SU-DHL-6 (cell line): ENCODE results near the gene IDI2.

Source experiments
- EZH2phosphoT487 ChIP-seq: fragments of 200-600 bp; sonication (generic), shearing (Covaris generic); conservative IDR thresholded peaks from 2 replicates; pipeline ENCODE4 v1.6.1; 2018; ENCODE audit warnings: mild to moderate bottlenecking, antibody characterized with exemption, low read length, moderate library complexity, mixed read lengths
- TF ChIP-seq, protein P1 (sequence below): fragments of 200-600 bp; sonication (generic); IDR thresholded peaks from one replicate; pipeline ENCODE4 v1.5.1; 2017; ENCODE audit warnings: antibody characterized with exemption, mild to moderate bottlenecking, low read length, moderate library complexity; ENCODE audit not compliant: insufficient read depth, poor library complexity, severe bottlenecking

DNA sequence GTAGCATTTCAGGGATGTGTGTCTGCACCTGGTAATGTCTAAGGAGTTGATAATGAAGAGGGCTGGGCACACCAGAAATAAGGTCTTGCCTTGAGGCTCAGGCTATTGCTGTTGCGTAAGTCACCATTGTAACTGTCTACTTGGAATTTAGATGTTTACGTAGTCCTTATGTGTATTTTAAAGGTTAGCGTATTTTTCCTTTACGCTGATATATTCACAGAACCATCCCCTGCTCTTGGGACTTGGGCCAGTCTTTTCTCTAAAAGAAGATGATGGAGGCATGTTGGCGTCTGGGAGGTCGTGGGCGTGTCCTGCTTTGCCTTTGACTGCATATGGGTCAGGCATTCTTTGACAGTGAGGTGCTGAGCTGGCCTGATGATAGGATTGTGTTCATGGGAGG lies 45.3 kb upstream of the IDI2 start:
- TF ChIP-seq, protein P1, sequence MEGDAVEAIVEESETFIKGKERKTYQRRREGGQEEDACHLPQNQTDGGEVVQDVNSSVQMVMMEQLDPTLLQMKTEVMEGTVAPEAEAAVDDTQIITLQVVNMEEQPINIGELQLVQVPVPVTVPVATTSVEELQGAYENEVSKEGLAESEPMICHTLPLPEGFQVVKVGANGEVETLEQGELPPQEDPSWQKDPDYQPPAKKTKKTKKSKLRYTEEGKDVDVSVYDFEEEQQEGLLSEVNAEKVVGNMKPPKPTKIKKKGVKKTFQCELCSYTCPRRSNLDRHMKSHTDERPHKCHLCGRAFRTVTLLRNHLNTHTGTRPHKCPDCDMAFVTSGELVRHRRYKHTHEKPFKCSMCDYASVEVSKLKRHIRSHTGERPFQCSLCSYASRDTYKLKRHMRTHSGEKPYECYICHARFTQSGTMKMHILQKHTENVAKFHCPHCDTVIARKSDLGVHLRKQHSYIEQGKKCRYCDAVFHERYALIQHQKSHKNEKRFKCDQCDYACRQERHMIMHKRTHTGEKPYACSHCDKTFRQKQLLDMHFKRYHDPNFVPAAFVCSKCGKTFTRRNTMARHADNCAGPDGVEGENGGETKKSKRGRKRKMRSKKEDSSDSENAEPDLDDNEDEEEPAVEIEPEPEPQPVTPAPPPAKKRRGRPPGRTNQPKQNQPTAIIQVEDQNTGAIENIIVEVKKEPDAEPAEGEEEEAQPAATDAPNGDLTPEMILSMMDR, result no peak
- TF ChIP-seq EZH2phosphoT487, result no peak
